Right lobe of liver (tissue), 4 donors: ENCODE measurements around the gene EZR.

ENCODE experiments used
- POLR2A ChIP-seq: fragments of 450-650 bp; IDR thresholded peaks from one replicate; pipeline ENCODE4 v1.6.1; 2017; ENCODE audit warnings: antibody characterized with exemption, mild to moderate bottlenecking
- TF ChIP-seq, protein P1 (sequence below), 4 donors: fragments of 200-600 bp in 3 of 4; fragments of 450-650 bp in 1 of 4; IDR thresholded peaks; one replicate each; pipeline versions ENCODE4 v1.5.1 to v1.8.0; 2016 to 2022; ENCODE audit warnings: antibody characterized with exemption in 4 of 4, mild to moderate bottlenecking in 2 of 4
- donor health status: DM: no; HTN: no; CAD: no.
- donor health status: DM: no; HTN: no; CAD: no.
- donor health status: DM: no; HTN: yes; CAD: no.

DNA sequence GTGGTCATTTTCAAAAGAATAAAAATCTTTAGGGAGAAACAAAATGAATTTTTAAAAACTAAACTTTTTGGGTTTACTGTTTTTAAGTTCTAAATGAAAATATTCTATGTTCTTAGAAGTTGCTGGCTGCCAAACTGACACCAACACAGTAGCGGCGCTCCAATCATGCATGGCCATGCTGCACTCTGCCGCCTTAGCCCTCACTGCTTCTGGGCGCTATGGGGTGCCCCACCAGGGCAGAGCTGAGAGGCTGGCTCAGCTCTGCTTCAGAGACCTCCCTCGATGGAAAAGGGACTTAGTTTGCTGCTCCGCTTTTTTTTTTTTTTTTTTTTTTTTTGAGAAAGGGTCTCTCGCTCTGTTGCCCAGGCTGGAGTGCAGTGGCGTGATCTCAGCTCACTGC, 20.9 kb downstream of the EZR start:
- TF ChIP-seq, protein P1, sequence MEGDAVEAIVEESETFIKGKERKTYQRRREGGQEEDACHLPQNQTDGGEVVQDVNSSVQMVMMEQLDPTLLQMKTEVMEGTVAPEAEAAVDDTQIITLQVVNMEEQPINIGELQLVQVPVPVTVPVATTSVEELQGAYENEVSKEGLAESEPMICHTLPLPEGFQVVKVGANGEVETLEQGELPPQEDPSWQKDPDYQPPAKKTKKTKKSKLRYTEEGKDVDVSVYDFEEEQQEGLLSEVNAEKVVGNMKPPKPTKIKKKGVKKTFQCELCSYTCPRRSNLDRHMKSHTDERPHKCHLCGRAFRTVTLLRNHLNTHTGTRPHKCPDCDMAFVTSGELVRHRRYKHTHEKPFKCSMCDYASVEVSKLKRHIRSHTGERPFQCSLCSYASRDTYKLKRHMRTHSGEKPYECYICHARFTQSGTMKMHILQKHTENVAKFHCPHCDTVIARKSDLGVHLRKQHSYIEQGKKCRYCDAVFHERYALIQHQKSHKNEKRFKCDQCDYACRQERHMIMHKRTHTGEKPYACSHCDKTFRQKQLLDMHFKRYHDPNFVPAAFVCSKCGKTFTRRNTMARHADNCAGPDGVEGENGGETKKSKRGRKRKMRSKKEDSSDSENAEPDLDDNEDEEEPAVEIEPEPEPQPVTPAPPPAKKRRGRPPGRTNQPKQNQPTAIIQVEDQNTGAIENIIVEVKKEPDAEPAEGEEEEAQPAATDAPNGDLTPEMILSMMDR (IDR thresholded peaks at IDR 0.05): no peak
- no peak for TF ChIP-seq POLR2A
